ENCODE data around the gene SARM1. TPM values are rescaled to one million over a fixed set of nuclear protein-coding genes. Genes with fewer than 3 reads are reported as not detected.
A peak's percentile ranks its signal among the peaks of the same experiment; 100 is the strongest.

The SARM1 gene
- total RNA-seq, 2 donors from 2014 or later: 1.3 to 2.0 TPM

DNA sequence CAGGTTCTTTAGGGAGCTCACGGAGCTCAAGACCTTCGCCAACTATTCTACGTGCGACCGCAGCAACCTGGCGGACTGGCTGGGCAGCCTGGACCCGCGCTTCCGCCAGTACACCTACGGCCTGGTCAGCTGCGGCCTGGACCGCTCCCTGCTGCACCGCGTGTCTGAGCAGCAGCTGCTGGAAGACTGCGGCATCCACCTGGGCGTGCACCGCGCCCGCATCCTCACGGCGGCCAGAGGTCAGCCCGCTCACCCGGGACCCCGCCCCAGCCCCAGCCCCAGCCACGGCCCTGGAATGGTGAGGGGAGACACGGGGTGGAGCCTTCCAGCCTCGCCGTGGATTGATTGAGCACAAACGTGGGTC lies 13.5 kb downstream of the SARM1 start:
- TF ChIP-seq, protein P1, sequence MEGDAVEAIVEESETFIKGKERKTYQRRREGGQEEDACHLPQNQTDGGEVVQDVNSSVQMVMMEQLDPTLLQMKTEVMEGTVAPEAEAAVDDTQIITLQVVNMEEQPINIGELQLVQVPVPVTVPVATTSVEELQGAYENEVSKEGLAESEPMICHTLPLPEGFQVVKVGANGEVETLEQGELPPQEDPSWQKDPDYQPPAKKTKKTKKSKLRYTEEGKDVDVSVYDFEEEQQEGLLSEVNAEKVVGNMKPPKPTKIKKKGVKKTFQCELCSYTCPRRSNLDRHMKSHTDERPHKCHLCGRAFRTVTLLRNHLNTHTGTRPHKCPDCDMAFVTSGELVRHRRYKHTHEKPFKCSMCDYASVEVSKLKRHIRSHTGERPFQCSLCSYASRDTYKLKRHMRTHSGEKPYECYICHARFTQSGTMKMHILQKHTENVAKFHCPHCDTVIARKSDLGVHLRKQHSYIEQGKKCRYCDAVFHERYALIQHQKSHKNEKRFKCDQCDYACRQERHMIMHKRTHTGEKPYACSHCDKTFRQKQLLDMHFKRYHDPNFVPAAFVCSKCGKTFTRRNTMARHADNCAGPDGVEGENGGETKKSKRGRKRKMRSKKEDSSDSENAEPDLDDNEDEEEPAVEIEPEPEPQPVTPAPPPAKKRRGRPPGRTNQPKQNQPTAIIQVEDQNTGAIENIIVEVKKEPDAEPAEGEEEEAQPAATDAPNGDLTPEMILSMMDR (conservative IDR thresholded peaks at IDR 0.05): no peak
- no peak for DNase-seq
- Histone ChIP-seq H3K4me3 (ENCODE audit: low read length) (peak overlapping the region; percentile 78), H3K9me3 (ENCODE audit: control insufficient read depth, low read length) (no peaks in the 10 kb centered on the region), H3K27me3 (ENCODE audit: control insufficient read depth, insufficient read depth, low read length, poor library complexity, severe bottlenecking) (peaks cover 71% of the 10 kb centered on the region), H3K9ac (ENCODE audit: extremely low read depth, low read length, poor library complexity, severe bottlenecking) (no peak overlapping the region), H3K36me3 (ENCODE audit: control insufficient read depth, insufficient read depth, low read length) (no peaks in the 10 kb centered on the region), H3K27ac (ENCODE audit: low read depth, low read length) (no peak overlapping the region), H3K4me1 (ENCODE audit: control insufficient read depth, insufficient read depth, low read length) (no peaks in the 10 kb centered on the region)
- H3K27ac Mint-ChIP-seq: no peak overlapping the region
- no peaks in the 10 kb centered on the region for H3K9me3 Mint-ChIP-seq
- H3K36me3 Mint-ChIP-seq (ENCODE audit: low read depth): no peaks in the 10 kb centered on the region
- peak overlapping the region; percentile 62 for H3K4me3 Mint-ChIP-seq
- H3K27me3 Mint-ChIP-seq (ENCODE audit: insufficient read depth): peaks cover 76% of the 10 kb centered on the region
- no peaks in the 10 kb centered on the region for H3K4me1 Mint-ChIP-seq
- 29 to 45% methylated on average over 5 to 29 of the region's 29 CpGs for WGBS, 2 experiments (ENCODE audit: insufficient coverage in 1 of 2, insufficient read length in 1 of 2)

DNA sequence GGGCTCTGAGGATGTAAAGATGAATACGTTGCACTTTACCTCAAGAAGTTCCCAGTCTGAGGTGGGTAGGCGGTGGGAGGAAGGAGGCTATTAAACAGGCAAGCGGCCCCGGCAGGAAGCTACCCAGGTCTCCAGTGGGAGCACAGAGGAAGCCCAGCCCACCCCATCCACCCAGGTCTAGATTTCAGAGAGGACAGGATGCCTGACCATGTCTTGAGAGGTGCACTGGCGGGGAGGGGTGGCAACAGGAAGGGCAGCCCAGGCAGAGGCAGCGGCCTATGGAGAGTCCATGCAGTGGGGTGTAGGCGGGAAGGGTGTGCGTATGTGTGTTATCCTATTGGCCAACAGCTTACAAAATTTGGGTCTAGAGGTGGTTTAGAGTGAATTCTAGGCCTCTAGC lies 13.9 kb downstream of the SARM1 start:
- Mint-ChIP-seq H3K27ac (no peak overlapping the region), H3K36me3 (ENCODE audit: low read depth) (no peaks in the 10 kb centered on the region), H3K4me3 (peak overlapping the region; percentile 62), H3K4me1 (no peaks in the 10 kb centered on the region), H3K9me3 (no peaks in the 10 kb centered on the region), H3K27me3 (ENCODE audit: insufficient read depth) (peaks cover 72% of the 10 kb centered on the region)
- H3K27ac ChIP-seq (ENCODE audit: low read depth, low read length): no peak overlapping the region
- DNase-seq: peak; percentile 55
- TF ChIP-seq, protein P1 (conservative IDR thresholded peaks at IDR 0.05): no peak
- no peaks in the 10 kb centered on the region for H3K9me3 ChIP-seq (ENCODE audit: control insufficient read depth, low read length)
- no peak overlapping the region for H3K9ac ChIP-seq (ENCODE audit: extremely low read depth, low read length, poor library complexity, severe bottlenecking)
- H3K4me1 ChIP-seq (ENCODE audit: control insufficient read depth, insufficient read depth, low read length): no peaks in the 10 kb centered on the region
- no peak overlapping the region for H3K4me3 ChIP-seq (ENCODE audit: low read length)
- peaks cover 67% of the 10 kb centered on the region for H3K27me3 ChIP-seq (ENCODE audit: control insufficient read depth, insufficient read depth, low read length, poor library complexity, severe bottlenecking)
- H3K36me3 ChIP-seq (ENCODE audit: control insufficient read depth, insufficient read depth, low read length): no peaks in the 10 kb centered on the region
- WGBS, 2 experiments (ENCODE audit: insufficient coverage in 1 of 2, insufficient read length in 1 of 2): 86 to 91% methylated on average over 6 to 8 of the region's 8 CpGs

DNA sequence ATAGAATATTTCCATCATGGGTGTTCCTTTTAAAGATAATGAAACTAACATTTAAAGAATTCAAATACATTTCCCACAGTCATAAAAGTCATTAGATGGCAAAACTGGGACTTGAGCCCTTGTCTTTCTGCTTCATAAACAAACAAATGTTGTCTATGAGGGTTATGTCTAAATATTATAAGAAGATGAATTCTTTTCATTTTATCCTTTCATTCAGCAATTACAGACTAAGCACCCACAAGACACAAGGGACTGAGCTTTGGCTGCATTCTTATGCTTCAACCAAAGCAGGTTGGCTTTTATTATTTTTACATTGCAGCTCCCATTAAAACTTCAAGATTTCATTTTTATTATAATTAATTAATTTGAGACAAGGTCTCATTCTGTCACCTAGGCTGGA lies 14.9 kb downstream of the SARM1 start:
- no peak overlapping the region for H3K4me3 Mint-ChIP-seq
- H3K36me3 Mint-ChIP-seq (ENCODE audit: low read depth): no peaks in the 10 kb centered on the region
- H3K9me3 Mint-ChIP-seq: no peaks in the 10 kb centered on the region
- no peak overlapping the region for H3K4me3 ChIP-seq (ENCODE audit: low read length)
- no peak overlapping the region for H3K27ac ChIP-seq (ENCODE audit: low read depth, low read length)
- TF ChIP-seq, protein P1 (conservative IDR thresholded peaks at IDR 0.05): no peak
- no peak overlapping the region for H3K27ac Mint-ChIP-seq
- H3K9me3 ChIP-seq (ENCODE audit: control insufficient read depth, low read length): no peaks in the 10 kb centered on the region
- no peak overlapping the region for H3K9ac ChIP-seq (ENCODE audit: extremely low read depth, low read length, poor library complexity, severe bottlenecking)
- H3K27me3 ChIP-seq (ENCODE audit: control insufficient read depth, insufficient read depth, low read length, poor library complexity, severe bottlenecking): peaks cover 57% of the 10 kb centered on the region
- no peak for DNase-seq
- no peaks in the 10 kb centered on the region for H3K4me1 ChIP-seq (ENCODE audit: control insufficient read depth, insufficient read depth, low read length)
- H3K4me1 Mint-ChIP-seq: no peaks in the 10 kb centered on the region
- peaks cover 62% of the 10 kb centered on the region for H3K27me3 Mint-ChIP-seq (ENCODE audit: insufficient read depth)
- no peaks in the 10 kb centered on the region for H3K36me3 ChIP-seq (ENCODE audit: control insufficient read depth, insufficient read depth, low read length)
